Endodermal cell (in vitro differentiated cells): ENCODE measurements around the gene POU5F1. TPM values are rescaled to one million over a fixed set of nuclear protein-coding genes. Genes with fewer than 3 reads are reported as not detected.
A peak's percentile ranks its signal among the peaks of the same experiment; 100 is the strongest.
"Not testable (repeated sequence)": the region's sequence is repeated elsewhere in the genome, so short reads cannot be mapped to it uniquely, and the experiment has no call there.

ENCODE experiments used
- DNase-seq: peaks from one replicate; pipeline ENCODE4 v3.0.0-alpha.2; 2017
- H3K27ac ChIP-seq: 2 replicates; pipeline ENCODE4 v1.5.1; 2013; ENCODE audit warnings: mild to moderate bottlenecking, low read depth, low read length, moderate library complexity
- H3K27me3 ChIP-seq: 2 replicates; pipeline ENCODE4 v1.6.1; 2013; ENCODE audit warnings: mild to moderate bottlenecking, low read length, moderate library complexity; ENCODE audit not compliant: insufficient read depth, control insufficient read depth, poor library complexity, severe bottlenecking
- H3K36me3 ChIP-seq: 2 replicates; pipeline ENCODE4 v1.7.0; 2013; ENCODE audit warnings: mild to moderate bottlenecking, low read length, moderate library complexity; ENCODE audit not compliant: control insufficient read depth, insufficient read depth
- H3K4me1 ChIP-seq: one replicate; pipeline ENCODE4 v1.7.0; 2013; ENCODE audit warnings: low read length; ENCODE audit not compliant: control insufficient read depth, insufficient read depth
- H3K4me3 ChIP-seq: 2 replicates; pipeline ENCODE4 v1.5.1; 2013; ENCODE audit warnings: mild to moderate bottlenecking, low read length, moderate library complexity
- H3K9ac ChIP-seq: 2 replicates; pipeline ENCODE4 v1.6.1; 2013; ENCODE audit warnings: mild to moderate bottlenecking, low read length, moderate library complexity; ENCODE audit not compliant: poor library complexity, severe bottlenecking; ENCODE audit errors: extremely low read depth
- H3K9me3 ChIP-seq: 2 replicates; pipeline ENCODE4 v1.6.1; 2013; ENCODE audit warnings: mild to moderate bottlenecking, low read length, moderate library complexity; ENCODE audit not compliant: control insufficient read depth
- H3K27ac Mint-ChIP-seq: 2 replicates; pipeline ENCODE4 v1.8.0; 2020; ENCODE audit warnings: mixed read lengths
- H3K27me3 Mint-ChIP-seq: 2 replicates; pipeline ENCODE4 v1.8.0; 2021; ENCODE audit warnings: mild to moderate bottlenecking, mixed read lengths; ENCODE audit not compliant: insufficient read depth
- H3K36me3 Mint-ChIP-seq: 2 replicates; pipeline ENCODE4 v1.8.0; 2020; ENCODE audit warnings: low read depth, mixed read lengths
- H3K4me1 Mint-ChIP-seq: 2 replicates; pipeline ENCODE4 v1.8.0; 2020; ENCODE audit warnings: mixed read lengths
- H3K4me3 Mint-ChIP-seq: 2 replicates; pipeline ENCODE4 v1.8.0; 2020; ENCODE audit warnings: mild to moderate bottlenecking, moderate library complexity, mixed read lengths
- H3K9me3 Mint-ChIP-seq: 2 replicates; pipeline ENCODE4 v1.8.0; 2020; ENCODE audit warnings: mild to moderate bottlenecking, mixed read lengths
- WGBS, 2 experiments: methylation state at CpG; one replicate each; pipeline versions ENCODE4 v1.1.5 to v1.1.7; 2013; ENCODE audit warnings: missing lambda C conversion rate in 2 of 2, mixed read lengths in 1 of 2; ENCODE audit not compliant: insufficient coverage in 1 of 2, insufficient read length in 1 of 2; 5-methylcytosine and 5-hydroxymethylcytosine counted together
- total RNA-seq, 2 donors: library from RNA; stranded (reverse); fragmentation: NEBNext Ultra II Directional in 1 of 2; extraction: Animal tissue kit (Norgen Biotek cat#: 25700) in 1 of 2; gene quantifications; 2 replicates in 1 of 2; 3 replicates in 1 of 2; pipeline ENCODE4 v1.2.1, GENCODE V29; 2021
- TF ChIP-seq, protein P1 (sequence below): fragments of 200-600 bp; sonication (generic); conservative IDR thresholded peaks from 2 replicates; pipeline ENCODE4 v1.5.0; 2021; ENCODE audit warnings: antibody characterized with exemption, mild to moderate bottlenecking

POU5F1 gene
- total RNA-seq, 2 donors from 2014 or later, result 106 to 687 TPM

- H3K27ac ChIP-seq, result no peak overlapping the region
- no peaks in the 10 kb centered on the region for H3K9me3 ChIP-seq
- Mint-ChIP-seq H3K27me3 (no peaks in the 10 kb centered on the region), H3K4me3 (no peak overlapping the region), H3K36me3 (no peaks in the 10 kb centered on the region), H3K27ac (no peak overlapping the region), H3K9me3 (peaks cover 5% of the 10 kb centered on the region), H3K4me1 (peaks cover 4% of the 10 kb centered on the region)
- H3K36me3 ChIP-seq, result no peaks in the 10 kb centered on the region
- 88% methylated on average over 4 of the region's 4 CpGs for WGBS, 2 experiments
- no peak for DNase-seq
- TF ChIP-seq, protein P1, sequence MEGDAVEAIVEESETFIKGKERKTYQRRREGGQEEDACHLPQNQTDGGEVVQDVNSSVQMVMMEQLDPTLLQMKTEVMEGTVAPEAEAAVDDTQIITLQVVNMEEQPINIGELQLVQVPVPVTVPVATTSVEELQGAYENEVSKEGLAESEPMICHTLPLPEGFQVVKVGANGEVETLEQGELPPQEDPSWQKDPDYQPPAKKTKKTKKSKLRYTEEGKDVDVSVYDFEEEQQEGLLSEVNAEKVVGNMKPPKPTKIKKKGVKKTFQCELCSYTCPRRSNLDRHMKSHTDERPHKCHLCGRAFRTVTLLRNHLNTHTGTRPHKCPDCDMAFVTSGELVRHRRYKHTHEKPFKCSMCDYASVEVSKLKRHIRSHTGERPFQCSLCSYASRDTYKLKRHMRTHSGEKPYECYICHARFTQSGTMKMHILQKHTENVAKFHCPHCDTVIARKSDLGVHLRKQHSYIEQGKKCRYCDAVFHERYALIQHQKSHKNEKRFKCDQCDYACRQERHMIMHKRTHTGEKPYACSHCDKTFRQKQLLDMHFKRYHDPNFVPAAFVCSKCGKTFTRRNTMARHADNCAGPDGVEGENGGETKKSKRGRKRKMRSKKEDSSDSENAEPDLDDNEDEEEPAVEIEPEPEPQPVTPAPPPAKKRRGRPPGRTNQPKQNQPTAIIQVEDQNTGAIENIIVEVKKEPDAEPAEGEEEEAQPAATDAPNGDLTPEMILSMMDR, result no peak
- no peaks in the 10 kb centered on the region for H3K4me1 ChIP-seq
- H3K4me3 ChIP-seq, result no peak overlapping the region
- H3K9ac ChIP-seq, result no peak overlapping the region
- no peaks in the 10 kb centered on the region for H3K27me3 ChIP-seq
Measured at GRCh38 chr6:31190488-31190887, 20.0 kb upstream of the POU5F1 start.

GRCh38 chr6:31189223-31189622 is 18.7 kb upstream of the POU5F1 start:
- H3K27ac Mint-ChIP-seq, H3K4me3 Mint-ChIP-seq: not testable (repeated sequence)
- WGBS, 2 experiments, result 59 to 77% methylated on average over 2 to 3 of the region's 3 CpGs

GRCh38 chr6:31187780-31188194 is 17.3 kb upstream of the POU5F1 start:
- no peaks in the 10 kb centered on the region for H3K9me3 ChIP-seq
- no peaks in the 10 kb centered on the region for H3K36me3 ChIP-seq
- no peak overlapping the region for H3K4me3 ChIP-seq
- H3K36me3 Mint-ChIP-seq, result no peaks in the 10 kb centered on the region
- no peak overlapping the region for H3K9ac ChIP-seq
- no peak overlapping the region for H3K27ac Mint-ChIP-seq
- peaks cover 14% of the 10 kb centered on the region for H3K4me1 Mint-ChIP-seq
- no peaks in the 10 kb centered on the region for H3K27me3 Mint-ChIP-seq
- no peaks in the 10 kb centered on the region for H3K4me1 ChIP-seq
- H3K9me3 Mint-ChIP-seq, result peaks cover 2% of the 10 kb centered on the region
- H3K27ac ChIP-seq, result no peak overlapping the region
- DNase-seq, result no peak
- H3K27me3 ChIP-seq, result no peaks in the 10 kb centered on the region
- TF ChIP-seq, protein P1, result no peak
- 93 to 94% methylated on average over 2 to 5 of the region's 5 CpGs for WGBS, 2 experiments
- no peak overlapping the region for H3K4me3 Mint-ChIP-seq

More at GRCh38 chr6:31189223-31189622, 18.7 kb upstream of the POU5F1 start:
- not testable (repeated sequence) for H3K9me3 Mint-ChIP-seq, H3K36me3 Mint-ChIP-seq, H3K9me3 ChIP-seq, H3K27ac ChIP-seq, H3K36me3 ChIP-seq, H3K27me3 Mint-ChIP-seq, H3K9ac ChIP-seq, H3K4me3 ChIP-seq, H3K4me1 Mint-ChIP-seq, H3K4me1 ChIP-seq, H3K27me3 ChIP-seq
- peak; percentile 59 for DNase-seq
